Ramos (cell line): ENCODE results near the gene CLIC4.
"Not testable (repeated sequence)": the region's sequence is repeated elsewhere in the genome, so short reads cannot be mapped to it uniquely, and the experiment has no call there.

Source experiments
- in situ Hi-C: fragments of 300-500 bp; cut with MboI; formaldehyde crosslinking; loops from one replicate; pipeline ENCODE4 v1.14.3; 2022; ENCODE audit warnings: low sequenced_read_pairs; ENCODE audit not compliant: unreplicated experiment

Gene CLIC4

GRCh38 chr1:24715658-24716057 is 29.6 kb upstream of the CLIC4 start:
- in situ Hi-C loops = no loop called here

- in situ Hi-C loops = no loop called here
Measured at GRCh38 chr1:24717887-24718650, 27.2 kb upstream of the CLIC4 start.

GRCh38 chr1:24720152-24720551 is 25.1 kb upstream of the CLIC4 start:
- in situ Hi-C loops = no loop called here

GRCh38 chr1:24721533-24721932 is 23.7 kb upstream of the CLIC4 start:
- in situ Hi-C loops = no loop called here

GRCh38 chr1:24722073-24723035 is 22.9 kb upstream of the CLIC4 start:
- in situ Hi-C loops = not testable (repeated sequence)

GRCh38 chr1:24724345-24725208 is 20.7 kb upstream of the CLIC4 start:
- in situ Hi-C loops = no loop called here

- in situ Hi-C loops = no loop called here
Measured at GRCh38 chr1:24725209-24725651, 20.0 kb upstream of the CLIC4 start.

GRCh38 chr1:24726741-24727140 is 18.5 kb upstream of the CLIC4 start:
- in situ Hi-C loops = no loop called here

- in situ Hi-C loops = no loop called here
Measured at GRCh38 chr1:24727501-24728216, 17.6 kb upstream of the CLIC4 start.

GRCh38 chr1:24728982-24729381 is 16.3 kb upstream of the CLIC4 start:
- in situ Hi-C loops = no loop called here

GRCh38 chr1:24732186-24732885 is 12.9 kb upstream of the CLIC4 start:
- in situ Hi-C loops = no loop called here

- in situ Hi-C loops = not testable (repeated sequence)
Measured at GRCh38 chr1:24733342-24733741, 11.9 kb upstream of the CLIC4 start.

- in situ Hi-C loops = no loop called here
Measured at GRCh38 chr1:24735156-24735508, 10.1 kb upstream of the CLIC4 start.

GRCh38 chr1:24735509-24736375 is 9.5 kb upstream of the CLIC4 start:
- in situ Hi-C loops = no loop called here

- in situ Hi-C loops = no loop called here
Measured at GRCh38 chr1:24737368-24738117, 7.7 kb upstream of the CLIC4 start.

- in situ Hi-C loops = no loop called here
Measured at GRCh38 chr1:24739241-24739640, 6.0 kb upstream of the CLIC4 start.

- in situ Hi-C loops = no loop called here
Measured at GRCh38 chr1:24742090-24742938, 2.9 kb upstream of the CLIC4 start.
